Peyer's patch (tissue), 4 donors: ENCODE measurements around the gene CTDSP1. TPM values are rescaled to one million over a fixed set of nuclear protein-coding genes. Genes with fewer than 3 reads are reported as not detected.

Source experiments
- DNase-seq, 3 donors: peaks; one replicate each; pipeline ENCODE4 v3.0.0-alpha.2; 2017 to 2019
- H3K27ac ChIP-seq, 4 donors: fragments of 200-600 bp; sonication (generic); one replicate each; pipeline ENCODE4 v1.5.1; 2016 to 2019
- H3K27me3 ChIP-seq, 2 donors: fragments of 200-600 bp; sonication (generic); one replicate each; pipeline ENCODE4 v1.5.1; 2019
- H3K36me3 ChIP-seq, 3 donors: fragments of 200-600 bp; sonication (generic); one replicate each; pipeline ENCODE4 v1.5.1; 2016 to 2019
- H3K4me1 ChIP-seq, 4 donors: fragments of 200-600 bp; sonication (generic); one replicate each; pipeline ENCODE4 v1.5.1; 2016 to 2019
- H3K4me3 ChIP-seq, 4 donors: fragments of 200-600 bp; sonication (generic); 1 replicate in 3 of 4; 2 replicates in 1 of 4; pipeline ENCODE4 v1.5.1; 2016 to 2019; ENCODE audit warnings: mild to moderate bottlenecking in 1 of 4
- H3K9me3 ChIP-seq, 4 donors: fragments of 200-600 bp; sonication (generic); one replicate each; pipeline ENCODE4 v1.5.1; 2016 to 2019; ENCODE audit warnings: mild to moderate bottlenecking in 1 of 4
- POLR2A ChIP-seq, 2 donors: fragments of 450-650 bp; IDR thresholded peaks; one replicate each; pipeline ENCODE4 v1.5.1; 2017; ENCODE audit warnings: antibody characterized with exemption in 2 of 2, mild to moderate bottlenecking in 2 of 2, moderate library complexity in 2 of 2
- total RNA-seq, 4 donors: library from RNA; depleted of rRNA; stranded (reverse); fragments of >200 nt; gene quantifications; one replicate each; pipeline ENCODE4 v1.1.0, GENCODE V29; 2016
- TF ChIP-seq, protein P1 (sequence below), 6 experiments: fragments of 450-650 bp in 4 of 6; fragments of 200-600 bp in 2 of 6; sonication (generic) in 1 of 6; IDR thresholded peaks; one replicate each; pipeline ENCODE4 v1.5.1; 2017 to 2019; ENCODE audit warnings: antibody characterized with exemption in 6 of 6, mild to moderate bottlenecking in 3 of 6, moderate library complexity in 1 of 6

CTDSP1 gene
- total RNA-seq, 4 donors from 2014 or later = 105 to 207 (median 184) TPM

DNA sequence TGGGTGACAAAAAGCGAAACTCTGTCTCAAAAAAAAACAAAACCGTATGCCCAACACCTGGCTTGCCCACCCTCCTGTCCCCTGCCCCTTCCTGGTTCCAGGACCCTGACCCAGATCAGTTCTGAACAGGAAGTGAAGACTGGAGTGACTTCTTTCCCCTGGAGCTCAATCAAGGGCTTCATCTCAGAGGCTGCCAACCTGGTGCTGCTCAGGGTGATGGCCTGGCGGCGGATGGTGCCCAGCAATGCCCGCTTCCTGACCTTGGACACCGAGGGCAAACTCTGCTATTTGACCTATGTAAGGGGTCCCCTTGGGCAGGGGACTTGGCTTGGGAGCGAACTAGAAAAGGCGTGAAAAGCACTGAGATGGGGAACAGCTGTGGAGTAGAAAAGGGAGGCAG lies 37.1 kb upstream of the CTDSP1 start:
- Histone ChIP-seq H3K27me3 (no peaks in the 10 kb centered on the region), H3K9me3 (no peaks in the 10 kb centered on the region), H3K4me3 (no peak overlapping the region), H3K36me3 (no peaks in the 10 kb centered on the region), H3K27ac (no peak overlapping the region), H3K4me1 (no peaks in the 10 kb centered on the region)
- TF ChIP-seq POLR2A (IDR thresholded peaks at IDR 0.05) = no peak
- TF ChIP-seq, protein P1, sequence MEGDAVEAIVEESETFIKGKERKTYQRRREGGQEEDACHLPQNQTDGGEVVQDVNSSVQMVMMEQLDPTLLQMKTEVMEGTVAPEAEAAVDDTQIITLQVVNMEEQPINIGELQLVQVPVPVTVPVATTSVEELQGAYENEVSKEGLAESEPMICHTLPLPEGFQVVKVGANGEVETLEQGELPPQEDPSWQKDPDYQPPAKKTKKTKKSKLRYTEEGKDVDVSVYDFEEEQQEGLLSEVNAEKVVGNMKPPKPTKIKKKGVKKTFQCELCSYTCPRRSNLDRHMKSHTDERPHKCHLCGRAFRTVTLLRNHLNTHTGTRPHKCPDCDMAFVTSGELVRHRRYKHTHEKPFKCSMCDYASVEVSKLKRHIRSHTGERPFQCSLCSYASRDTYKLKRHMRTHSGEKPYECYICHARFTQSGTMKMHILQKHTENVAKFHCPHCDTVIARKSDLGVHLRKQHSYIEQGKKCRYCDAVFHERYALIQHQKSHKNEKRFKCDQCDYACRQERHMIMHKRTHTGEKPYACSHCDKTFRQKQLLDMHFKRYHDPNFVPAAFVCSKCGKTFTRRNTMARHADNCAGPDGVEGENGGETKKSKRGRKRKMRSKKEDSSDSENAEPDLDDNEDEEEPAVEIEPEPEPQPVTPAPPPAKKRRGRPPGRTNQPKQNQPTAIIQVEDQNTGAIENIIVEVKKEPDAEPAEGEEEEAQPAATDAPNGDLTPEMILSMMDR (IDR thresholded peaks at IDR 0.05) = no peak
- no peak for DNase-seq

DNA sequence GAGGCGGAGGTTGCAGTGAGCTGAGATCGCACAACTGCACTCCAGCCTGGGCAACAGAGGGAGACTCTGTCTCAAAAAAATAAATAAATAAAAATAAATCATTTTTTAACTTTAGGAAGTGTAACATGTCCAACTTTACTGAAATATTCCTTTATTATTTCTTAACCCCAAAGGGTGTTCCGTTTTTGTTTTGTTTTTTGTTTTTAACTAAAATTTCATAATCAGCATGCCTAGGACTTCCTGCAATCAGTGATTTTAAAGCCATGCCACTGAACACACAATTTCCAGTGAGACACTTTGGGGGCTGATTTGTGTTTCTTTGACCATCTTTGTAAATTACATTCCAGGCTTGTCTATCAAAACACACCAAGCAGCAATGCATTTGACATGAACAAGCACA lies 35.9 kb upstream of the CTDSP1 start:
- no peak for DNase-seq
- TF ChIP-seq POLR2A (IDR thresholded peaks at IDR 0.05) = no peak
- TF ChIP-seq, protein P1 (IDR thresholded peaks at IDR 0.05) = no peak
- H3K4me3 ChIP-seq = no peak overlapping the region
- no peaks in the 10 kb centered on the region for H3K27me3 ChIP-seq
- H3K27ac ChIP-seq = no peak overlapping the region
- H3K4me1 ChIP-seq = no peaks in the 10 kb centered on the region
- no peaks in the 10 kb centered on the region for H3K36me3 ChIP-seq
- no peaks in the 10 kb centered on the region for H3K9me3 ChIP-seq

DNA sequence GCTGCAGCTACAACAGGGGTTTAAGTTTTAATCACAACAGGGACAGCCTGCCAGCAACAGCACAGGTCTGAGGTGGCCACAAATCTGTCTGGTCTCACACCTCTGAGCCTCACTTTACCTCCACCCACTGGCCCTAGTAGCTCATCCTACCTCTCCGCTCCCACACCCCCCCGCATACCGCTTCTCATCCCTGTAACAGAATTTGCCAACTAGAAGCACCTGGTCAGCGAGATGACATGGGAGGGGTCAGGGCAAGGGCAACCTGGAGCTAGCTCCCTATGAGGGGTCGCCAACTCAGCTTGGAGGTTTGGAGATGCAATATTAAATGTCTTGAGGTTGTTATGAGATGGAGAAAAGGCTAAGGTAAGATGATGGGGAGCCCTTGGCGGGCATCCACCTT lies 35.5 kb upstream of the CTDSP1 start:
- TF ChIP-seq, protein P1 (IDR thresholded peaks at IDR 0.05) = no peak
- no peak for TF ChIP-seq POLR2A (IDR thresholded peaks at IDR 0.05)
- DNase-seq = no peak
- H3K36me3 ChIP-seq = no peaks in the 10 kb centered on the region

DNA sequence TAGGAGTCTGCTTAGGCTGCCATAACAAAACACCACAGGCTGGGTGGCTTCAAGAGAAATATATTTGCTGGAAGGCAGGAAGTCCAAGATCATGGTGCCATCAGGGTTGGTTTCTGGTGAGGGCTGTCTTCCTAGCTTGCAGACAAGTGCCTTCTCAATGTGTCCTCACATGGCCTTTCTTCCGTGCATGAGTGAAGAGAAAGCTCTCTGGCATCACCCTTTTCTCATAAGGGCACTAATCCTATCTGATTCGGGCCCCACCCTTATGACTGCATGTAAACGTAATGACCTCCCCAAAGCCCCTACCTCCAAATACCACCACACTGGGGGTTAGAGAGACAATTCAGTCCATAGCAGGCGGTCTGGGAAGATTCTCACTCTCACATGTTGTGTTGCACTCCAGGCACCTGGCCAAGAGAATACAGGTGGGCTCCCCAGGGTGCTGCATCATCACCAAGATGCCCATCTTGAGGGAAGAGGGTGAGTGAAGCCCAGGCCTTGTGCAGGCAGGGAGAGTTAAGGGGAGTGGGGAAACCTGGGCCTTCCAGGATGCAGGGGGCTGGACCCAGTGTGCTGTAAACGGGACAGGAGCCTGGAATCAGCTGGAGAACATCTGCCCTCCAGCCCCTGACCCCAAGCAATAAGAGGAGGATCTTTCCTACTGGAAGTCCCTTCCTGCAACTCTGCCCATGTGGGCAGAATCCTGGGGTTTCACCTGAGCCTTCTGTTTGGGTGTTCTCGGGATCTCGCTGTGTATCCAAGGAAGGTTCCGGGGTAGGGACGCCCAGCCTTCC lies 32.9 kb upstream of the CTDSP1 start:
- Histone ChIP-seq H3K9me3 (no peaks in the 10 kb centered on the region), H3K36me3 (no peaks in the 10 kb centered on the region), H3K4me3 (peak overlapping the region in 3 of 4 donors; percentile 52 to 63 (median 53)), H3K27me3 (no peaks in the 10 kb centered on the region), H3K4me1 (no peaks in the 10 kb centered on the region), H3K27ac (peak overlapping the region; percentile 84 to 88 (median 86))
- TF ChIP-seq POLR2A (IDR thresholded peaks at IDR 0.05) = no peak
- TF ChIP-seq, protein P1 (IDR thresholded peaks at IDR 0.05) = no peak
- no peak for DNase-seq

More for the DNA sequence above, 35.5 kb upstream of the CTDSP1 start:
- H3K9me3 ChIP-seq = no peaks in the 10 kb centered on the region
- H3K27ac ChIP-seq = no peak overlapping the region
- H3K27me3 ChIP-seq = no peaks in the 10 kb centered on the region
- H3K4me3 ChIP-seq = no peak overlapping the region
- H3K4me1 ChIP-seq = no peaks in the 10 kb centered on the region

DNA sequence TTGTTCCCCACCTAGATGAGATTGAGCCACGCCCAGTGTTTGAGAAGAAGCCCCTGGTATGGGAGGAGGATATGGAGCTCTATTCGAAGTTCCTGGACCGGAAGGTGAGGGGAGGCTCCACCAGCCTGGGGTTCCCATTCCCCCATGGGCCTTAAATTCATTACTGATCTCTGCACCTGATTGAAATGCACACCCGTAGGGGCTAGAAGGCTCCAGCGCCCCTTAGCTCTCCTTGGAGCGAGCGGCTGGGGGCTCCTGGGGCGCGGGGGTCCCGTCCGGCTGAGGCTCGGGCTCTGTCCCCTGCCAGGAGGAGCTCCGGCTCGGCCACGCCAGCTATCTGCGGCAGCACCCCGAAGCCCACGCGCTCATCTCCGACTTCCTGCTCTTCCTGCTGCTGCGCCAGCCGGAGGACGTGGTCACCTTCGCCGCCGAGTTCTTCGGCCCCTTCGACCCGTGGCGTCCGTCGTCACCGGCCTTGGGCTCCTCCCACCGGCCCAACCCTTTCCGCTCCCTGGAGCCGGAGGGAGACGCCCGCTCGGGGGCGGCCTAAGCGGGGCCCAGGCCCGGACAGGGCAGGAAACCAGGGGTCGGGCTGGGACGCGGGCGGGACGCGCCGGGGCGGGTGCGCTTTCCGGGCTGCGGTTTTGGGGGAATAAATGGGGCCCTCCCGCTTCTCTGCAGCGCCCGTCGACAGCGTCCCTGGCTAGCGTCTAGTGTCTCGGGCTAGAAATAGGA lies 32.1 kb upstream of the CTDSP1 start:
- peak overlapping the region; percentile 52 to 63 (median 53) for H3K4me3 ChIP-seq
- H3K4me1 ChIP-seq = no peaks in the 10 kb centered on the region
- peak; percentile 79 to 95 (median 92) for DNase-seq
- TF ChIP-seq, protein P1 (IDR thresholded peaks at IDR 0.05) = peak in 1 of 6 experiments; percentile 5
- TF ChIP-seq POLR2A (IDR thresholded peaks at IDR 0.05) = peak; percentile 87 to 94
- no peaks in the 10 kb centered on the region for H3K27me3 ChIP-seq
- no peaks in the 10 kb centered on the region for H3K9me3 ChIP-seq
- no peaks in the 10 kb centered on the region for H3K36me3 ChIP-seq
- peak overlapping the region; percentile 84 to 88 (median 86) for H3K27ac ChIP-seq
